Measurements from ENCODE around the gene KISS1.

Gene KISS1

GRCh38 chr1:204211046-204211445 lies 14.8 kb upstream of the KISS1 start:
- no peak for DNase-seq (ENCODE audit: low read depth)
- TF ChIP-seq CTCF (conservative IDR thresholded peaks at IDR 0.05; ENCODE audit: control insufficient read depth, insufficient read depth, low read depth, low read length) = no peak

GRCh38 chr1:204207136-204207616 lies 10.9 kb upstream of the KISS1 start:
- DNase-seq (ENCODE audit: low read depth) = peak; percentile 18
- peak; percentile 86 for TF ChIP-seq CTCF (conservative IDR thresholded peaks at IDR 0.05; ENCODE audit: control insufficient read depth, insufficient read depth, low read depth, low read length)
- no peak overlapping the region for H3K4me3 ChIP-seq (ENCODE audit: control insufficient read depth, low read depth, low read length)

More at GRCh38 chr1:204211046-204211445, 14.8 kb upstream of the KISS1 start:
- no peak overlapping the region for H3K4me3 ChIP-seq (ENCODE audit: control insufficient read depth, low read depth, low read length)

GRCh38 chr1:204206121-204206520 lies 9.8 kb upstream of the KISS1 start:
- H3K4me3 ChIP-seq (ENCODE audit: control insufficient read depth, low read depth, low read length) = no peak overlapping the region
- peak; percentile 43 for DNase-seq (ENCODE audit: low read depth)
- peak; percentile 19 for TF ChIP-seq CTCF (conservative IDR thresholded peaks at IDR 0.05; ENCODE audit: control insufficient read depth, insufficient read depth, low read depth, low read length)

GRCh38 chr1:204205486-204205885 lies 9.2 kb upstream of the KISS1 start:
- TF ChIP-seq CTCF (conservative IDR thresholded peaks at IDR 0.05; ENCODE audit: control insufficient read depth, insufficient read depth, low read depth, low read length) = no peak
- no peak for DNase-seq (ENCODE audit: low read depth)
- H3K4me3 ChIP-seq (ENCODE audit: control insufficient read depth, low read depth, low read length) = no peak overlapping the region

- TF ChIP-seq CTCF (conservative IDR thresholded peaks at IDR 0.05; ENCODE audit: control insufficient read depth, insufficient read depth, low read depth, low read length) = no peak
- no peak overlapping the region for H3K4me3 ChIP-seq (ENCODE audit: control insufficient read depth, low read depth, low read length)
- no peak for DNase-seq (ENCODE audit: low read depth)
Measured at GRCh38 chr1:204204944-204205343, 8.7 kb upstream of the KISS1 start.

GRCh38 chr1:204203206-204203767 lies 7.0 kb upstream of the KISS1 start:
- TF ChIP-seq CTCF (conservative IDR thresholded peaks at IDR 0.05; ENCODE audit: control insufficient read depth, insufficient read depth, low read depth, low read length) = no peak
- DNase-seq (ENCODE audit: low read depth) = no peak
- no peak overlapping the region for H3K4me3 ChIP-seq (ENCODE audit: control insufficient read depth, low read depth, low read length)

GRCh38 chr1:204202481-204202880 lies 6.2 kb upstream of the KISS1 start:
- no peak for DNase-seq (ENCODE audit: low read depth)
- no peak overlapping the region for H3K4me3 ChIP-seq (ENCODE audit: control insufficient read depth, low read depth, low read length)
- TF ChIP-seq CTCF (conservative IDR thresholded peaks at IDR 0.05; ENCODE audit: control insufficient read depth, insufficient read depth, low read depth, low read length) = no peak
